GM12892 (cell line): Measurements from ENCODE around the gene TM9SF1.

Experiments
- POLR2A ChIP-seq: IDR thresholded peaks from 2 replicates; pipeline ENCODE4 v1.6.1; 2011; ENCODE audit warnings: low read depth, low read length, control low read depth
- POLR2AphosphoS5 ChIP-seq: IDR thresholded peaks from 2 replicates; pipeline ENCODE4 v1.6.1; 2011; ENCODE audit warnings: low read depth, low read length, control low read depth

- no peak; the same call in 1 of the 2 replicates for TF ChIP-seq POLR2AphosphoS5
- TF ChIP-seq POLR2A, result no peak; the same call in none of the 2 replicates
Observed at GRCh38 chr14:24178399-24179178, 16.7 kb downstream of the TM9SF1 start.
